ENCODE results near the gene RASD2. TPM values are rescaled to one million over a fixed set of nuclear protein-coding genes. Genes with fewer than 3 reads are reported as not detected.
"Not testable (repeated sequence)": the region's sequence is repeated elsewhere in the genome, so short reads cannot be mapped to it uniquely, and the experiment has no call there.

Gene RASD2, protein sequence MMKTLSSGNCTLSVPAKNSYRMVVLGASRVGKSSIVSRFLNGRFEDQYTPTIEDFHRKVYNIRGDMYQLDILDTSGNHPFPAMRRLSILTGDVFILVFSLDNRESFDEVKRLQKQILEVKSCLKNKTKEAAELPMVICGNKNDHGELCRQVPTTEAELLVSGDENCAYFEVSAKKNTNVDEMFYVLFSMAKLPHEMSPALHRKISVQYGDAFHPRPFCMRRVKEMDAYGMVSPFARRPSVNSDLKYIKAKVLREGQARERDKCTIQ
- not detected for polyA plus RNA-seq

DNA sequence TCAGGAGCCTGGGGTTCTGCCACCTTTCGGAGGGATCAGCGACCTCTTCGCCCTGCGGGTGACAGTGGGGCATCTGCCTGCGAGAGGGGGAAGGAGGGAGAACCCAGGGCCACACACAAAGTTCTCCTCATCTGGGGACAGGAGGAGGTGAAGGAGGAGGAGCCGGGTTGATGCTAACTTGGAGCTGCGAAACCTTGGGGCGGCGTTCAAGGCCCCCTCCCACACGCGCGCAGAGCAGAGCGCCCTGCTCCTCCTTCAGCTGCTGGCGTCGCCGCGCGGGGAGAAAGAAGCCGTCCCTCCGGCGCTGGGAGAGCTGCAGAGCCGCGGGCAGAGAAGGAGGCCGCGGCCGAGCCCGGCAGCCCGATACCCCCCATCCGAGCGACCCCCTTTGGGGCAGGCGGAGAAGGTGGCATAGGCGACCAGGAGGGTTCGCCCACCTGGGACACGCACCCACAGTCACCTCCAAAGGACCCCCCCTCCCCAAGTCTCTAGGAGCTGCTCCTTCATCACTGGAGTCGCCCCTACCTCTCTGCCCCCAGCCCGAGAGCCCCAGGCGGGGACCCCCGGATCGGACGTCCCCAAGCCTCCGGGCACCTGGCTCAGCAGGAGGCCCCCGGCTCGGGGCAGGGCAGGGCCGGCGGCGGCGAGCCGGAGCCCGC lies at the start of gene RASD2:
Gene RASD2, plus strand, starts transcription at position 237 of the 659 bp plus-strand sequence. CDS start 5,979 bp downstream, outside the sequence.
- H3K36me3 Mint-ChIP-seq, result peaks cover 2% of the 10 kb centered on the region
- H3K27me3 Mint-ChIP-seq, result peaks cover 32% of the 10 kb centered on the region
- H3K27ac Mint-ChIP-seq, result no peak within 1 kb of the TSS
- peaks cover 9 to 13% (median 9%) of the 10 kb centered on the region in 3 donors for H3K4me1 Mint-ChIP-seq
- no peaks in the 10 kb centered on the region for H3K9me3 Mint-ChIP-seq
- H3K4me3 Mint-ChIP-seq, result peak within 1 kb of the TSS; percentile 60 to 91 (median 72)

DNA sequence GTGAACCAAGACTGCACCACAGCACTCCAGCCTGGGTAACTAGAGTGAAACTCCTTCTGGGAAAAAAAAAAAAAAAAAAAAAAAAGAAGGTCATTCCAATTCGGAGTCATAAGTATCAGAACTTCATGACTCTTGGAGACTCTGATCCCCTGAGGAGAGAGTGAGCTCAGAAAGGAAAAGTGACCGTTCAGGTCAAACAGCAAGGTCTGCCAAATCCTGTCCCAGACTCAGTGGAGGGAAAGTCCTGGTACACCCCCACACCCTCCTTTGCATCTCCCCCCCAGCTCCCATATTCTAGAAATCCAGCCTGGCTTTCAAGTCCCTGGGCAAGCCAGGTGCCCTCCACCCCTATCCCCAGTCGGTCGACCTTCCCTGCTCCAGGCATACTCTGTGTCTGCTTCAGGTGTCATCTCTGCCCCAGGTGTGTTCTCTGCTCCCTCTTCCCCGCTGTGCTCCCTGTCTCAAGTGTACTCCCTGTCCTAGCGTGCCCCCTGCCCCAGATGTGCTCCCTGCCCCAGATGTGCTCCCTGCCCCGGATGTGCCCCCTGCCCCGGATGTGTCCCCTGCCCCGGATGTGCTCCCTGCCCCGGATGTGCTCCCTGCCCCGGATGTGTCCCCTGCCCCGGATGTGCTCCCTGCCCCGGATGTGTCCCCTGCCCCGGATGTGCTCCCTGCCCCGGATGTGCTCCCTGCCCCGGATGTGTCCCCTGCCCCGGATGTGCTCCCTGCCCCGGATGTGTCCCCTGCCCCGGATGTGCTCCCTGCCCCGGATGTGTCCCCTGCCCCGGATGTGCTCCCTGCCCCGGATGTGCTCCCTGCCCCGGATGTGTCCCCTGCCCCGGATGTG lies 49.3 kb upstream of the RASD2 start:
- H3K4me3 Mint-ChIP-seq, H3K9me3 Mint-ChIP-seq, H3K4me1 Mint-ChIP-seq, H3K36me3 Mint-ChIP-seq, H3K27ac Mint-ChIP-seq: not testable (repeated sequence)
- peaks cover 21% of the 10 kb centered on the region for H3K27me3 Mint-ChIP-seq

DNA sequence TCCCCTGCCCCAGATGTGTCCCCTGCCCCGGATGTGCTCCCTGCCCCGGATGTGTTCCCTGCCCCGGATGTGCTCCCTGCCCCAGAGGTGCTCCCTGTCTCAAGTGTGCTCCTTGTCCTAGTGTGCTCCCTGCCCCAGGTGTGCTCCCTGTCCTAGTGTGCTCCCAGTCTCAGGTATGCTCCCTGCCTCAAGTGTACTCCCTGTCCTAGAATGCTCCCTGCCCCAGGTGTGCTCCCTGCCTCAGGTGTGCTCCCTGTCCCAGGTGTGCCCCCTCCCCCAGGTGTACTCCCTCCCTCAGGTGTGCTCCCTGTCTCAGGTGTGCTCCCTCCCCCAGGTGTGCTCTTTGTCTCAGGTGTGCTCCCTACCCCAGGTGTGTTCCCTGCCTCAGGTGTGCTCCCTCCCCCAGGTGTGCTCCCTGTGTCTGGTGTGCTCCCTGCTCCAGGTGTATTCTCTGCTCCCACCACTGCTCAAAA lies 48.7 kb upstream of the RASD2 start:
- peaks cover 22% of the 10 kb centered on the region for H3K27me3 Mint-ChIP-seq
- H3K27ac Mint-ChIP-seq, result no peak overlapping the region

DNA sequence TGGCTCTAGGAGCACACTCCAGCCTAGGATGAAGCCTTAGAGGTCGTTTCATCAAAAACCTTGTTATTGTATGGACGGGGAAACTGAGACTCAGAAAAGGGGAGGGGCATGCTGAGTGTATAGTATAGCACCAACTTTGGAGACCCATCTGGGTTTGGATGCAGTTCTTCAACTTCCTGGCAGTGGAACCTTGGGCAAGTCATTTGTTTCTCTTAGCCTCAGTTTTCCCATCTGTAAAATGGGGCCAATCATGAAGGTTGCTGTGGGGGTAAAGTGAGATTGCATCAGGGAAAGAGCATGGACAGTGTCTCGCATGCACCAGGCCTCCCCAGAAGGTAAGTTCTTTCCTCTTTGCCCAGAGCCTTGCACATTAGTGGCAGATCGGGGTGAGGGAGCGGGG lies 47.6 kb upstream of the RASD2 start:
- H3K9me3 Mint-ChIP-seq, result no peaks in the 10 kb centered on the region
- no peaks in the 10 kb centered on the region for H3K4me1 Mint-ChIP-seq
- no peak overlapping the region for H3K27ac Mint-ChIP-seq
- peaks cover 20% of the 10 kb centered on the region for H3K27me3 Mint-ChIP-seq
- no peak overlapping the region for H3K4me3 Mint-ChIP-seq
- H3K36me3 Mint-ChIP-seq, result no peaks in the 10 kb centered on the region

More for the DNA sequence above, 48.7 kb upstream of the RASD2 start:
- Mint-ChIP-seq H3K4me1 (no peaks in the 10 kb centered on the region), H3K4me3 (no peak overlapping the region), H3K9me3 (no peaks in the 10 kb centered on the region), H3K36me3 (no peaks in the 10 kb centered on the region)

DNA sequence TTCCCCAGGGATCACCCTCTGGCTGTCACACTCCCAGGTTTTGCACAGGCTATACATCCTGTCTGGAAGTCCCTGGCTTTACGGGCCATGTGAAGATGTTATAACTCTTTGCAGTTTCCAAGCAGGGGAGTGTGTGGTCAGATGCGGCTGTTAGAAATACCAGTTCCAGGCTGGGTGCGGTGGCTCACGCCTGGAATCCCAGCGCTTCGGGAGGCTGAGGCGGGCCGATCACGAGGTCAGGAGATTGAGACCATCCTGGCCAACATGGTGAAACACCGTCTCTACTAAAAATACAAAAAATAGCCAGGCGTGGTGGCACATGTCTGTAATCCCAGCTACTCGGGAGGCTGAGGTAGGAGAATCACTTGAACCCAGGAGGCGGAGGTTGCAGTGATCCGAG lies 44.9 kb upstream of the RASD2 start:
- peaks cover 21% of the 10 kb centered on the region for H3K27me3 Mint-ChIP-seq
- not testable (repeated sequence) for H3K36me3 Mint-ChIP-seq

DNA sequence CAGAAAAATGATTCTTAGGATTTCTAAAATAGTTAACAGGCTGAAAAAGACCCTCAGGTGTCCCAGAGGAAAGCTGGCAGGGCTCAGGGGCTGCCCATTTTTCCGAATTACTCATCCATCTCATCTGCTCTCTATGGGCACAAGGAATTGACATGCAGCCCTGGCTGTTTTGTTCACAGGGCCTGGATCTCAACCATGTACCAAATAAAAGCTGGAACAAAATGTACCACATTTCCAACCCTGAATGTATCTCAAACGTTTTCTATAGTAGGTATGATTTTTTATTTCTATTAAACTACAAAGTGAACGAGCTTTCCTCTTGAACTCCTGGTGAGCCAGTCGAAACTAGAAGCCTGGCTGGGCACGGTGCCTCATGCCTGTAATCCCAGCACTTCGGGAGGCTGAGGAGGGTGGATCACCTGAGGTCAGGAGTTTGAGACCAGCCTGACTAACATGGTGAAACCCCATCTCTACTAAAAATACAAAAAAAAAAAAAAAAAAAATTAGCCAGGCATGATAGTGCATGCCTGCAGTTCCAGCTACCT lies 43.8 kb upstream of the RASD2 start:
- Mint-ChIP-seq H3K27me3 (peaks cover 23% of the 10 kb centered on the region), H3K4me1 (peaks cover 0 to 4% (median 0%) of the 10 kb centered on the region in 3 donors), H3K36me3 (no peaks in the 10 kb centered on the region), H3K27ac (no peak overlapping the region), H3K4me3 (no peak overlapping the region), H3K9me3 (no peaks in the 10 kb centered on the region)

More for the DNA sequence above, 44.9 kb upstream of the RASD2 start:
- not testable (repeated sequence) for H3K27ac Mint-ChIP-seq, H3K4me3 Mint-ChIP-seq, H3K4me1 Mint-ChIP-seq, H3K9me3 Mint-ChIP-seq

DNA sequence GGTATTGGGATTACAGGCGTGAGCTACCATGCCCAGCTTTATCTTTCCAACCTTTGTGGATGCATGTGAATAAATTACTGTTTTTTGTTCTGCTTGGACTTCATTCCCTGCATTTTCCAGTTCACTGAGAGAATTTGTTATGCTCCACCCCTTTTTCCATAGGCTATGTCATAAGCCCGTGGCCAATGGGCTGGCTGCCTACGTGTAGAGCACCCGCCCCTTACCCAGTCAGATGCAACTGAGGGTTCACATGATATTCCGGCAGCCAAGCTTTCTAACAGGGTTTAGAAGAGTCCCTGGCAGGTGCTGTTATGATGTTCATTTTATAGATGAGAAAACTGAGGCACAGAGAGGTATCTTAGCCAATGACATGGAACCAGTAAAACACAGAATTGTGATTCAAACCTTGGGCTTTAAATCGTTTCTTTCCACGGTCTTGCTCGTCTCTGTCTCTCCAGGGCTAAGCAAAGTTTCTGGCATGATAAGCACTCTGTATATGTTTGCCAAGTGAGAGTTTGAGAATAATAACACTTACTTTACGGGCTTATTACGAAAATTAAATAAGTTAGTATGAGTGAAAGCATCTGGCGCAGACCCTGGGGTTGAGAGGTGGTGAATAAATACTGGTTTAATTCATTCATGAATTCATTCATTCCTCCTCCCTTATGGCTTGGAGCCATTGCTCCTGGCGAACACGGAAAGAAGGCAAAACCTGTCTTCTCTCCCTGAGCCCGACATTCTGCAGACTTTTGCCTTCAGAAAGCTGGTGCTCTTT lies 42.4 kb upstream of the RASD2 start:
- no peaks in the 10 kb centered on the region for H3K9me3 Mint-ChIP-seq
- H3K4me1 Mint-ChIP-seq, result peaks cover 0 to 4% (median 0%) of the 10 kb centered on the region in 3 donors
- no peaks in the 10 kb centered on the region for H3K36me3 Mint-ChIP-seq
- no peak overlapping the region for H3K27ac Mint-ChIP-seq
- H3K4me3 Mint-ChIP-seq, result no peak overlapping the region
- H3K27me3 Mint-ChIP-seq, result peaks cover 20% of the 10 kb centered on the region

DNA sequence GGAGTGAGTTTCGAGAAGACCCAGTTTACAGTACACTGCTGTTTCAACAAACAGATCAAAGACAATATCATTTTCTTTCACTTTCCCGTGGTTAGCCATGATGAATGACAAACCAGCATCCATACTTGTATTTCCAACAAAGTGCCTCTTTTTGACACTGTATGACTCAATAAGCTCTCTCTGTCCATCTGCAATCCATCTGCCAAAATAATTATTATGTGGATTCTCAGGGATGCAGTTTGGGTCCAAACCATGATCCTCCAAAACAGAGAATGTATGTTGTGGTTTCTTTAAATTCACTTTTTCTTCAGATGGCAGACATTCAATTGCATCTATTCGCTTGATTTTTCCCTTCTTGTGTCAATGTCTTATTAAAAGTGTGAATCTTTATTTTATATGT lies 37.8 kb upstream of the RASD2 start:
- Mint-ChIP-seq H3K36me3 (no peaks in the 10 kb centered on the region), H3K4me3 (no peak overlapping the region), H3K27ac (no peak overlapping the region), H3K4me1 (peaks cover 0 to 4% (median 4%) of the 10 kb centered on the region in 3 donors), H3K9me3 (no peaks in the 10 kb centered on the region), H3K27me3 (peaks cover 19% of the 10 kb centered on the region)

DNA sequence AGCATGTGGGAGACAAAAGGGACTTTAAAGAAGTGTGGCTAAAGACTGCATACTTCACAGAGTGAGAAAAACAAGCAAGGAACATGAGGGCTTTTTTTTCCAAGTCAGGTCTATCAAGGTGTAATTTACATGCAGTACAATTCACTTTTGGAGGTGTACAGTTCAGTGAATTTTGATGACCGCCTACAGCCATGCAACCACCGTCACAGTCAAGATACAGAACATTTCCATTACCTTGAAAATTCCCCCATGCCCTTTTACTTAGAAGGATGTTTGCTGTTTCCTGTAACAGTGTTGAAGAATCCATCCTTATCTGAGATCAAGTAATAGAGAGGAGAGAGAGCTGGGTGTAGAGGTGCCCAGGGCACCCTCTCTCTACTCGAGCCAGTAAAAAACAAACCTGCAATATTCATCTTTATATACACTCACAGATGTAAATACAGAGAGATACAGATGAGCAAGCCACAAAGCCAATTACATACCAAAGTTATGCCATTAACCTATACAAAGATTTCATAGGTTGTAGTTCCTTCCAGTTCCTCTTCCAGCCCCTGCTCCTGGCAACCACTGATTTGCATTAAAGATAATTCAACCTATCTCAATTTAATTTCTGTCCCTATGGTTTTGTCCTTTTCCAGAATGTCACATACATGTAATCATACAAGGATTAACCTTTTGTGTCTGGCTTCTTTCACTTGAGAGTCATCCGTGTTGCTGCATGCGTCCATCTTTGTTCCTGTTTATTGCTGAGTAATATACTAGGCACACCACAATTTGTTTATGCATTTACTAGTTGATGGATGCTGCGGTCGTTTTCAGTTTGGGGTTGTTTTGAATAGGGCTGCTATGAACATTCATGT lies 35.0 kb upstream of the RASD2 start:
- Mint-ChIP-seq H3K36me3 (peaks cover 2% of the 10 kb centered on the region), H3K9me3 (no peaks in the 10 kb centered on the region), H3K4me3 (no peak overlapping the region), H3K27ac (no peak overlapping the region), H3K4me1 (peaks cover 0 to 4% (median 0%) of the 10 kb centered on the region in 3 donors), H3K27me3 (peaks cover 23% of the 10 kb centered on the region)

DNA sequence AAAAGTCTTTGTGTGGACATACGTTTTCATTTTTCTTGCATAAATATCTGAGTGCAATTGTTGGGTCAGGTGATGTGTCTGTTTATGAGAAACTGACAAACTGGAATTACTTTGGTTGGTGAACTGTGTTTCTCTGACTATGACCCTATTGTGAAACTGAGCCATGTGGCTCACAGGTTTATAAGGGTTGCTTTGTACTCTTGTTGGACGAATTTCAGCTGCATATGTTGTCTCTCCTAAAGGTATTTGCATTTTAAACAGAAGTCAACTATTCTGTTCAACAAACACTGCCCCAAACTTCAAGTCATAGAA lies 34.4 kb upstream of the RASD2 start:
- Mint-ChIP-seq H3K36me3 (peaks cover 2% of the 10 kb centered on the region), H3K9me3 (no peaks in the 10 kb centered on the region), H3K4me1 (peaks cover 0 to 4% (median 0%) of the 10 kb centered on the region in 3 donors), H3K4me3 (no peak overlapping the region), H3K27ac (no peak overlapping the region), H3K27me3 (peaks cover 23% of the 10 kb centered on the region)

DNA sequence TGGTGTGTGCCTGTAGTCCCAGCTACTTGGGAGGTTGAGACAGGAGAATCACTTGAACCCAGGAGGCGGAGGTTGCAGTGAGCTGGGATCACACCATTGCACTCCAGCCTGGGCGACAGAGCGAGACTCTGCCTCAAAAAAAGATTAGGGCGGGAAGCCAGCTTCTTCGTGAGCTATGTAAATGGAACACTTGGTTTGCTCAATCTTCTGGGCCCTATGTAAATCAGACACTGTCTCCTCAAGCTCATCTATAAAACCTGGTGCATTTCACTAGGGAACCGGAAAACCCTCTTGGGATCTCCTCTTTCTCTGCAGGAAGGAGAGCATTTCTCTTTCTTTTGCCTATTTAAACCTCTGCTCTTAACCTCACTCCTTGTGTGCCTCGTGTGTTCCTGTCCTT lies 32.8 kb upstream of the RASD2 start:
- peaks cover 20% of the 10 kb centered on the region for H3K27me3 Mint-ChIP-seq
- not testable (repeated sequence) for H3K9me3 Mint-ChIP-seq, H3K27ac Mint-ChIP-seq, H3K36me3 Mint-ChIP-seq, H3K4me3 Mint-ChIP-seq, H3K4me1 Mint-ChIP-seq

DNA sequence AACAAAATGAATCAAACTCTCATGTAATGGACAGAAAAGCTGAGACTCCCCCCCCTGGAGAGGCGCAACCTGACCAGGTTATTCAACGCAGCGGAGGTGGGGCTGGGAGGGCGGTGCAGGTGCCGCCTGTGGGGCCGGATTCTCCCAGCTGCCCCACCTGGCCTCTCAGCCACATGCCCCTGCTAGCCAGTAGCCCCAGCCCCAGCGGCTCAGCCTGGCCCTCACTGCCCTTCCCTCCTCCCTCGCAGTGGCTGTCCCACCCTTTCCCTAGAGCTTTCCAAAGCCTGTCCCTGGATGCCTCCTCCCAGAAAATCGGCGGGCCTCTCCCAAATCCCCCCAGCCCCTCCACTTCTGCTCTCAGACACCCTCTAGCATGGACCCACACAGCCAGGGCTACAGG lies 31.2 kb upstream of the RASD2 start:
- H3K27ac Mint-ChIP-seq, result no peak overlapping the region
- H3K4me3 Mint-ChIP-seq, result no peak overlapping the region
- peaks cover 0 to 4% (median 0%) of the 10 kb centered on the region in 3 donors for H3K4me1 Mint-ChIP-seq
- H3K9me3 Mint-ChIP-seq, result no peaks in the 10 kb centered on the region
- peaks cover 22% of the 10 kb centered on the region for H3K27me3 Mint-ChIP-seq
- H3K36me3 Mint-ChIP-seq, result peaks cover 2% of the 10 kb centered on the region

DNA sequence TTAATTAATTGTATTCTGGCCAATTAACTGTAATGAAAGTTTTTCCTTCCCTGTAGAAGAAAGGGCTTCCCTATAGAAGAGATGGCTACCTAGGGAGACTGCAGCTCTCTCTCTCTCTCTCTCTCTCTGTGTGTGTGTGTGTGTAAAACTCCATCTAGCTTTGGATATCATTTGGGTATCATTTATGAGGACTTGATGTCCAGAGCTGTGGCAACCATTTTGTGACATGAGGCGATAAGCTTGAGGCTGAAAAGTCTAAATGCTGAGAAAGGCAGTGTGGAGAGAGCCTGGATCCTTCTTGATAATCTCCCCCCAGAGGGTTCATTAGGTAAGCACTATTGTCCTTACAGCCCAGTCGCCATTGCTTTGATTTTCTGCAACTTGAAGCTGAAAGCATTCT lies 30.7 kb upstream of the RASD2 start:
- no peaks in the 10 kb centered on the region for H3K9me3 Mint-ChIP-seq
- H3K4me3 Mint-ChIP-seq, result no peak overlapping the region
- H3K36me3 Mint-ChIP-seq, result peaks cover 2% of the 10 kb centered on the region
- H3K27ac Mint-ChIP-seq, result no peak overlapping the region
- H3K27me3 Mint-ChIP-seq, result peaks cover 22% of the 10 kb centered on the region
- peaks cover 0 to 4% (median 0%) of the 10 kb centered on the region in 3 donors for H3K4me1 Mint-ChIP-seq

DNA sequence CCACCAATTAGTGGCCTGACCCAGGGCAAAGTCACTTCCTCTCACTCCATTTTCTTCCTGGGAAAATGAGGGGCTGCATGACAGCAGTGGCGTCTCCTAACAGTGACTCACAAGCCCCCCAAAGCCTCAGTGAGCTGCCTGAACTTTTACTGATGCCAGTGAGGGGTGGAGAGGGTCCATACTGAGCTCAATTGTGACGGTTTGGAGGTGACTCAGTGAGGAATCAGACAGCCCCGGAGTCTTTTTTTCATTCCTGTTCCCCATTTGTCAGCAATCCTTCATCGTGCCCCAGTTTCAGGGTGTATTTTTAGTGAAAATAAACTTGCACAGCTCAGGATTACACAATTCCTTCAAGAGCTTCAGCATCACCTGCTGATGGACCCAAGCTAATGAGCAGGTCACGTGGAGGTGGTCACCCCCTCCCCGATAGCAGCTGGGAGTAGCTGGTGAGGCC lies 30.1 kb upstream of the RASD2 start:
- H3K9me3 Mint-ChIP-seq, result no peaks in the 10 kb centered on the region
- peaks cover 0 to 4% (median 0%) of the 10 kb centered on the region in 3 donors for H3K4me1 Mint-ChIP-seq
- peaks cover 2% of the 10 kb centered on the region for H3K36me3 Mint-ChIP-seq
- no peak overlapping the region for H3K27ac Mint-ChIP-seq
- no peak overlapping the region for H3K4me3 Mint-ChIP-seq
- H3K27me3 Mint-ChIP-seq, result peaks cover 23% of the 10 kb centered on the region

All from IgD-negative memory B cell (primary cell).